Coronary artery (tissue), 2 donors: ENCODE results near the gene SKA2.

Experiments
- DNase-seq: peaks from one replicate; pipeline ENCODE4 v3.0.0-alpha.2; 2017; ENCODE audit warnings: low spot score
- H3K27ac ChIP-seq, 2 donors: fragments of 200-600 bp; sonication (generic); one replicate each; pipeline ENCODE4 v1.5.1; 2016 to 2019
- H3K4me3 ChIP-seq: fragments of 200-600 bp; sonication (generic); 2 replicates; pipeline ENCODE4 v1.5.1; 2016; ENCODE audit warnings: mild to moderate bottlenecking, moderate library complexity
- TF ChIP-seq, protein P1 (sequence below): fragments of 200-600 bp; sonication (generic); IDR thresholded peaks from one replicate; pipeline ENCODE4 v1.5.1; 2019; ENCODE audit warnings: antibody characterized with exemption

Gene SKA2

DNA sequence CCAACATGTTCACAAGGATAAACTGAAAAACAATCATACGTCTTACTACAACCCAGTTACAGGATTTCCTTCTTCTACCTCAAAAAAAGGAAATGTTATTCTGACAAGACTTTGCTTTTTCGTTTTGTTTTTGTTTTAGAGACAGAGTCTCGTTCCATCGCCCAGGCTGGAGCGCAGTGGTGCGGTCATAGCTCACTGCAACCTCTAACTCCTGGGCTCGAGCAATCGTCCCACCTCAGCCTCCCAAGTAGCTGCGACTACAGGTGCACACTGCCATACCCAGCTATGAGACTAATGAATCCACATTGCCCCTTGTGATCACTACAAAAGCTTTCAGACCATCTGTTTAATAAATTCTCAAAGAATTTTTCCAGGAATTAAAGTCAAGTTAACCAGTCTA is 39.5 kb downstream of the SKA2 start:
- H3K4me3 ChIP-seq = no peak overlapping the region
- H3K27ac ChIP-seq = no peak overlapping the region
- no peak for DNase-seq
- TF ChIP-seq, protein P1, sequence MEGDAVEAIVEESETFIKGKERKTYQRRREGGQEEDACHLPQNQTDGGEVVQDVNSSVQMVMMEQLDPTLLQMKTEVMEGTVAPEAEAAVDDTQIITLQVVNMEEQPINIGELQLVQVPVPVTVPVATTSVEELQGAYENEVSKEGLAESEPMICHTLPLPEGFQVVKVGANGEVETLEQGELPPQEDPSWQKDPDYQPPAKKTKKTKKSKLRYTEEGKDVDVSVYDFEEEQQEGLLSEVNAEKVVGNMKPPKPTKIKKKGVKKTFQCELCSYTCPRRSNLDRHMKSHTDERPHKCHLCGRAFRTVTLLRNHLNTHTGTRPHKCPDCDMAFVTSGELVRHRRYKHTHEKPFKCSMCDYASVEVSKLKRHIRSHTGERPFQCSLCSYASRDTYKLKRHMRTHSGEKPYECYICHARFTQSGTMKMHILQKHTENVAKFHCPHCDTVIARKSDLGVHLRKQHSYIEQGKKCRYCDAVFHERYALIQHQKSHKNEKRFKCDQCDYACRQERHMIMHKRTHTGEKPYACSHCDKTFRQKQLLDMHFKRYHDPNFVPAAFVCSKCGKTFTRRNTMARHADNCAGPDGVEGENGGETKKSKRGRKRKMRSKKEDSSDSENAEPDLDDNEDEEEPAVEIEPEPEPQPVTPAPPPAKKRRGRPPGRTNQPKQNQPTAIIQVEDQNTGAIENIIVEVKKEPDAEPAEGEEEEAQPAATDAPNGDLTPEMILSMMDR = no peak

DNA sequence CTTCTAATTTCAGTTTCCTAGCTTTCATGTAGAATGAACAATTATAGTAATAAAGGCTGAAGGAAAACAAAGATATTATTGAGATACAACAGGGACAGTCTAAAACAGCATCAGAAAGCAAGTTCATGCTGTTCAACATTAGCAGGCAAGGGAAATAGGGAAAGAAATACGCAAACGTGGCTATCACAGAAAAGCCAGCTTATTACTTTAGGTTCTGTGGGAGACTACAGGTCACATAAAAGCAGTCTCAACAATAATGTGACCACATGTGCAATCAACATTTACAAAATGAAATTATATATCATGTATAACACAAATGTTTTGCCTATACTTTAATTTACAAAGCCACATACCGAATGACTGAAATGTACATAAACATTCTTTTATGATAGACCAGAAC is 43.4 kb downstream of the SKA2 start:
- no peak overlapping the region for H3K4me3 ChIP-seq
- TF ChIP-seq, protein P1 = no peak
- no peak for DNase-seq
- no peak overlapping the region for H3K27ac ChIP-seq

DNA sequence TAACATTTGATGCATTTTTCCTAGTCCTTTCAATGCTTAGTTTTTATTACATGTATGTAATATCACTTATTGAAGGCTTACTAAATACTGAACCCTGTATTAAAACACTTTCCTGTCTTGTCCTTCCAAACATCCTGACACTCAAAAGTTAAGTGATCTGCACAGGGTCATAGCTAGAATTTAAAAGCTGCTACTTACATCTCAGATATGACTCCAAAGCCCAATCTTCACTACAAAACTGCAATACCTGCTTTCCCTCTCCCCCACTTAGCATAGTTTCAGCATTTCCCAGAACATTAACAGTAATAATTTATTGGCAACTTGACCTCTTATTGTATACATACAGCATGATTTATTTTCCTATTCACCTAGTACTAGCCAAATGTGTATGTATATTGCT is 44.0 kb downstream of the SKA2 start:
- TF ChIP-seq, protein P1 = no peak
- DNase-seq = no peak
- no peak overlapping the region for H3K4me3 ChIP-seq
- H3K27ac ChIP-seq = no peak overlapping the region

DNA sequence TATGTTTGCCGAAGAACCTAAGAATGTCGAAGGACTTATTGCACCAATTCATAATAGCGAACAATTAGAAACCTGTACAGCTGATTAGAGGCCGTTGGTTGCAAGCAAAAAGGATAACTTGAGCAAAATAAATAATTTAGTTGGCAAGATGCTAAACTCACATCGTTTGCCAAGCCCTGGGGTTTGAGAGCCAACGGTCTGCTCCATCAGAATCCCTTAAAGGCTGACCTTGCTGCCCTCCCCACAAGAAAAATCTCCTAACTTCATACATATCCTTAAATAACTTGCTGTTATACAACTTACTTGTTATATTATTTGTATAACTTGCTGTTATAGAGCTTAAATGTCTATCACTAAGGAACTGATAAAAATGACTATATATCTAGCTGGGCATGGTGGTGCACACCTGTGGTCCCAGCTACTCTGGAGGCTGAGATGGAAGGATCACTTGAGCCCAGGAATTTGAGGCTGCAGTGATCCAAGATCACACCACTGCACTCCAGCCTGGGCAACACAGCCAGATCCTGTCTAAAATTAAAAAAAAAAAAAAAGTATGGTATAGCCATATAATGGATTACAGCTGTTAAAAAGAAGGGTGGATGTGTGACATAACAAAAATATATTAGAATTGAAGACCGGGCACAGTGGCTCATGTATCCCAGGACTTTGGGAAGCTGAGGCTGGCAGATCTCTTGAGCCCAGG is 46.4 kb downstream of the SKA2 start:
- TF ChIP-seq, protein P1 = no peak
- no peak overlapping the region for H3K4me3 ChIP-seq
- no peak overlapping the region for H3K27ac ChIP-seq

DNA sequence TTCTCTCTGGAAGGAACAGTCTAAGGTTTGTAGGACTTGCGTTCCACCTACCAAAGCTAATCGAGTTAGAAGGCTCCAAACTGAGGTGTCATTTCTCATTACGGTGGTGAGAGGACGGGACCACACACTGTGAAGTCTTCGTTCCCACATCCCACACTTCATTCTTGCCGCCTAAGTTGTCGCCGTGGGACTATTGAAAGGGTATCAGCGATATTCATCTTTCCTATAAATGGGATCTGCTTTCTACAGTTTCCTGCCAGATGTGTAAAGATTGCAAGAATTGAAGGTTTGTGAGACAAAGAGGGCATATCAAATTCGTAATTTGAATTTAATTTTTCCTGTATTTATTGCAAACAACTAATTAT is 47.7 kb downstream of the SKA2 start:
- peak overlapping the region; percentile 94 for H3K4me3 ChIP-seq
- H3K27ac ChIP-seq = peak overlapping the region; percentile 67 to 94
- no peak for DNase-seq
- TF ChIP-seq, protein P1 = no peak

More for the DNA sequence above, 46.4 kb downstream of the SKA2 start:
- no peak for DNase-seq

DNA sequence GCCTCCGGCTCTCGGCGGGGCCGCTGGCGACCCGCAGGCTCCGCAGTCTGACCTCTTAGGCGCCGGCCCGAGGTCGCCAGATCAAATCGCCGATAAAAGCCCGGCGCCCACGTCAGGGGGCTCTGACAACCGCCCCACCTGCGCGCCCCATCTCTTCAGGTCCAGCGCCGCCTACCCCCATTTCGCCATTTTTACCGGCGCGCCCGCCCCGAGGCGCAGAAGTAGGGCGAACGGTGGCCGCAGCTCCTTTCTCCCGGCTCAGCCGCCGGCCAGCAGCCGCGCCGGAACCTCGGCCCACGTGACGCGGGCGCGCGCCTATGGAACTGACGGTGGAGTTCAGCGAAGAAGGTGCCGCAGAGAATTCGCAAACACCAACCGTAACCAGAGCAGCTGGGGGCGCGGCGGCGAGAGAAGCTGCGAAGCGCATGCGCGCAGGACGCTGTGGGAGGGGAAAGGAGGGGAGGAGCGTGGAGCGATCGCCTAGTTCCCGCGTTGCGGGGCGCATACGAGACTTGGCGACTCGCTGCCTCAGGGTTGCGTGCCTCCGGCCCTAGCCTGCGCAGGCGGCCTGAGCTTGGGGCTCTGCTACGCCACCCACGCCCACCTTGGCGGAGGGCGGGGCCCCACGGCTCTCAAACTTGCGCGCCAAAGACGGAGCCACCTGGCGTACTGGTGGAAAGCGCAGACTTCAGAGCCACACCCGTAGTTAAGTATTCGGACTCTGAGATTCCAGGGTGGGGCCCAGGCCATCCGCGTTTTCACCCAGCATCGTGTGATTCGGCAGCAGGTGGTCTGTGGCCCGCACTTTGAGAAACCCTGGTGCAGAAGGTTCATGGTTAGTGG is 48.3 kb downstream of the SKA2 start, which contains the start of gene TRIM37:
TRIM37 (minus strand) TSS at position 418 of the 843 bp plus-strand sequence. CDS start 419 bp downstream, outside the sequence.
- TF ChIP-seq, protein P1 = no peak
- peak within 1 kb of the TSS; percentile 94 for H3K4me3 ChIP-seq

More for the DNA sequence above, 48.3 kb downstream of the SKA2 start, which contains the start of gene TRIM37:
- peak; percentile 99 for DNase-seq
- H3K27ac ChIP-seq = peak within 1 kb of the TSS; percentile 78 to 94
